Prostate gland (tissue), 2 donors: ENCODE measurements around the gene ATXN2.

Experiments used
- CTCF ChIP-seq, 4 experiments: fragments of 200-600 bp in 2 of 4; fragments of 450-650 bp in 2 of 4; sonication (generic) in 2 of 4; IDR thresholded peaks; 1 replicate in 3 of 4; 2 replicates in 1 of 4; pipeline ENCODE4 v1.5.1; 2016 to 2019; ENCODE audit warnings: antibody characterized with exemption in 4 of 4, mild to moderate bottlenecking in 2 of 4, moderate library complexity in 2 of 4
- POLR2A ChIP-seq: fragments of 450-650 bp; IDR thresholded peaks from one replicate; pipeline ENCODE4 v1.6.1; 2016; ENCODE audit warnings: antibody characterized with exemption, mild to moderate bottlenecking

- no peak for TF ChIP-seq CTCF (IDR thresholded peaks at IDR 0.05)
- TF ChIP-seq POLR2A = no peak
These were observed 55.1 kb downstream of the ATXN2 start for GRCh38 chr12:111544032-111544431.
